Stimulated activated CD4-positive, alpha-beta T cell treated with anti-CD3 and anti-CD28 coated beads, Interleukin-1b, Interleukin-23, amount 100 ng/mL, for 4 hours (primary cell): ENCODE results near the gene NF2.
"Not testable (repeated sequence)": the region's sequence is repeated elsewhere in the genome, so short reads cannot be mapped to it uniquely, and the experiment has no call there.

Experiments used
- DNase-seq, 2 donors: peaks; one replicate each; pipeline ENCODE4 v3.0.0-alpha.2; 2020; ENCODE audit warnings: low read depth in 2 of 2

The NF2 gene

DNA sequence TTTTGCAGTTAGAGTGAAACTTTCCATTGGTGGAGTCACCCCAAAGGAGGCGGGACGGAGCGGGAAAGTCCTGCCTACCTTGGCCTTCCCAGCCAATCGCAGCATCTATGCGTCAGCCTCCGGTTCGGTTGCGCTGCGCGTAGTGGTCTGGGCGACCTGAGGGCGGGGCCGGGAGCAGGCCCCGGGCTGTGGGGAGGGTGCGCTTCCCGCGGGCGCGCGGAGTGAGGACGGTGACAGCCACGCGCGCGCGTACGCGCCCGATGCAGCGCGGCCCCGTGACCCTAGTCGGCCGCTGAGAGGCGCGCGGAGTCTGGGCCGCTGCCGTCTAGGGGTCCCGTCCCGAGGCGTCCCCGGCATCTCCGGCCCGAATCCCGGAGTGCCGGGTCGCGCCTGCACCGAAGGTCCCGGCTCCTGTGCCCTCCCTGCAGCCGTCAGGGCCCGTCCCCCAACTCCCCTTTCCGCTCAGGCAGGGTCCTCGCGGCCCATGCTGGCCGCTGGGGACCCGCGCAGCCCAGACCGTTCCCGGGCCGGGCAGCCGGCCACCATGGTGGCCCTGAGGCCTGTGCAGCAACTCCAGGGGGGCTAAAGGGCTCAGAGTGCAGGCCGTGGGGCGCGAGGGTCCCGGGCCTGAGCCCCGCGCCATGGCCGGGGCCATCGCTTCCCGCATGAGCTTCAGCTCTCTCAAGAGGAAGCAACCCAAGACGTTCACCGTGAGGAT, at the start of gene NF2:
NF2 (plus strand) TSS at position 276 of the 718 bp plus-strand sequence; CDS start at position 642, 366 bp downstream.
- peak; percentile 93 to 94 for DNase-seq

DNA sequence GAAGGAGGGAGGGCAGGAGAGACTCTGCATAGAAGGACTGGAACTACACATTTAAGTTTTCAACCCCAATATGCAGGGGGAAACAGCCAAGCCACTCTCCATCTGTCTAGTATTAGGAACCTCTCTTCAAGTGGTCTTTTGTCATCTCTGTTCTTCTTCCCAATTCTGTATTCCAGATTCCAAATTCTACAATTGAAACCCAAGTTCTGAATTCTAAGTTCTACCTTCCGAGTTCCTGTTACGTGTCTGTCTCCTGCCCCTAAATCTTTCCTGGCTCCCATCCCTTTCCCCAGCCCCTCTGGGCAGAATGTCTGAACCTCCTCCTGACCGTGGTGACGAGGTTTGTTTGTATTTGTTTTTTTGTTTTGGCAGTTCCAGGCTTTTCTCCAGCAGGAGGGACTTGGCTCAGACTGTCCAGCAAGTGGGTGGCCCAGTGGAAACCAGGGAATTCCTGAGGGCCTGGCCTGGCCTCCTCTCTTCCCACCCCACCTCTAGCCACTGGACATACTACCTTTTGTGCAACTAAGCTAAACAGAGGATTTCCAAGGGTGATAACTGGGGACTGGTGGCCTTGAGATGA, 48.3 kb upstream of the NF2 start:
- no peak for DNase-seq

DNA sequence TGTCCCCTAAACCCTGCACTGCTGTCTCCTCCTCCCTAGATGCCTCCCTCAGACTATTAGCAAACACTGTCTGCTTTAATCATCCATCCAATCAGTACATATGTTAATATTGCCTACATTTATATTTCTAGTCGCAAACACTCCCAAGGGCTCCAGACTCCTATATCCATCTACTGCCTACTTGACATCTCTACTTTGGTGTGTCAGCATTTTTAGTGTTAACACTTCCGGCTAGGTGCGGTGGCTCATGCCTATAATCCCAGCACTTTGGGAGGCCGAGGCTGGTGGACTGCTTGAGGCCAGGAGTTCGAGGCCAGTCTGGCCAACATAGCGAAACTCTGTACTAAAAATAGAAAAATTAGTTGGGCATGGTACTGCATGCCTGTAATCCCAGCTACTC, 44.4 kb upstream of the NF2 start:
- no peak for DNase-seq

DNA sequence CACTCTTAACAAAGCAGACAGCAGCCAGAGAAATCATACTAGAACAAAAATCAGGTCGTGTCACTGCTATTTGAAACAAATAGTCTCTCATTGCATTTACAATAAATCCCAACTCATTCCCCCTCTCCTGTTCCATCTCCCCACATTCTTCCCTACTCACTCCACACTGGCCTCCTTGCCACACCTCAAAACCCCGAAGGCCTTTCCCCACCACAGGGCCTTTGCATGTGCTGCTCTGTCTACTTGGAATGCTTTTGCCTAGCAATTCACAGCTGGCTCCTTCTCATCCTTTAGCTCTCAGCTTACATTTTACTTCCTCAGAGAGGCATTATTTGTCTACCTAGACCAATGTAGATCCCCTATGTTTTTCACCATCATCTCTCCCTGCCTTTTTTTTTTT, 43.6 kb upstream of the NF2 start:
- DNase-seq, result no peak

DNA sequence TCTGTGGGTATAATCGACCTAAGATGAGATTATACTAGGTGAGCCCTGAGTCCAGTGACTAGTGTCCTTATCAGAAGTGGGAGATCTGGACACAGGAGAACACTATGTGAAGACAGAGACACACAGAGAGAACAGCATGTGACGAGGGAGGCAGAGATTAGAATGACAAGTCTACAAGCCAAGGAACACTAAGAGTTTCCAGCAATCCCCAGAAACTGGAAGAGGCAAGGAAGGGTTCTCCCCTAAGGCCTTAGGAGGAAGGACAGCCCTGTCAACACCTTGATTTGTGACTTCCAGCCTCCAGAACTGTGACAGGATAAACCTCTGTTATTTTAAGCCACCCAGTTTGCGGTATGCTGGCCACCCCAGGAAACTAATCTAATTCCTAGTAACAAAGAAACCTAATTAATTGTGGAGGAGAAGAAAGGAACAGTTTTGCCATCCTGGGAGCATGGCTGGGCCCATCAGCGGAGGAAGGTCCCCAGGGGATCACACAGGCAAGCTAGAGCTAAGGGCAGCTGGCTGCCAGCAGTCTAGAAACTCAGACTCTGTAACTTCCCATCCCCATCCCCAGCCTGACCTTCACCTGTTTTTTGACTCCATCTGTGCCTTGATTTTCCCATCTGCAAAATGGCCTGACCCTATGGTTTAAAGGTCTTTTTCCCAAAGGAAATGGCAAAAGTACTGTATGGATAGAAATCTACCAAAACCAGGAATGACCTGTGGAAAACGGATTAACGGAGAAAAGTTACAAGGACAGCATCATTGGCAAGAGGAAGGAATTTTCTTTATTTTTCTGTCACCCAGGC, 39.6 kb upstream of the NF2 start:
- DNase-seq, result no peak

DNA sequence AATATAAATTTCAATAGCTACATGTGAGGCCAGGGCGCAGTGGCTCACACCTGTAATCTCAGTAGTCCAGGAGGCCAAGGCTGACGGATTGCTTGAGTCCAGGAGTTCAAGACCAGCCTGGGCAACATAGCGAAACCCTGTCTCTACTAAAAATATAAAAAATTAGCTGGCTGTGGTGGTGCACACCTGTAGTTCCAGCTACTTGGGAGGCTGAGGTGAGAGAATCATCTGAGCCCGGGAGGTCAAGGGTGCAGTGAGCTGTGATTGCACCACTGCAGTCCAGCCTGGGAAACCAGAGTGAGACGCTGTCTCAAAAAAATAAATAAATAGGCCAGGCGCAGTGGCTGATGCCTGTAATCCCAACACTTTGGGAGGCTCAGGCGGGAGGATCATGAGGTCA, 36.9 kb upstream of the NF2 start:
- not testable (repeated sequence) for DNase-seq

DNA sequence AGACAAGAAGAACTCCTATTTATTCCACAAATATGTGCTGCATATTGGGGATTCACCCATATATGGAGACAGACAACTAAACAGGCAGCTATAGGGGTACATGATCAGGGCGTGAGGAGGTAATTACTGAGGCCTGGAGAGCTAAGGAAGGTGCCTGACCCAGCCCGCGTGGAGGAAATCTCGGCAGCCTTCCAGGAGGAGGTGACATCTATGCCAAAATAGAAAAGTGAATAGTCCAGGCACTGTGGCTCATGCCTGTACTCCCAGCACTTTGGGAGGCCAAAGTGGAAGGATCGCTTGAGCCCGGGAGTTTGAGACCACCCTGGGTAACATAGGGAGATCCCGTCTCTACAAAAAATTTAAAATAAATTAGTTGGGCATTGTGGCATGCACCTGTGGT, 36.1 kb upstream of the NF2 start:
- no peak for DNase-seq

DNA sequence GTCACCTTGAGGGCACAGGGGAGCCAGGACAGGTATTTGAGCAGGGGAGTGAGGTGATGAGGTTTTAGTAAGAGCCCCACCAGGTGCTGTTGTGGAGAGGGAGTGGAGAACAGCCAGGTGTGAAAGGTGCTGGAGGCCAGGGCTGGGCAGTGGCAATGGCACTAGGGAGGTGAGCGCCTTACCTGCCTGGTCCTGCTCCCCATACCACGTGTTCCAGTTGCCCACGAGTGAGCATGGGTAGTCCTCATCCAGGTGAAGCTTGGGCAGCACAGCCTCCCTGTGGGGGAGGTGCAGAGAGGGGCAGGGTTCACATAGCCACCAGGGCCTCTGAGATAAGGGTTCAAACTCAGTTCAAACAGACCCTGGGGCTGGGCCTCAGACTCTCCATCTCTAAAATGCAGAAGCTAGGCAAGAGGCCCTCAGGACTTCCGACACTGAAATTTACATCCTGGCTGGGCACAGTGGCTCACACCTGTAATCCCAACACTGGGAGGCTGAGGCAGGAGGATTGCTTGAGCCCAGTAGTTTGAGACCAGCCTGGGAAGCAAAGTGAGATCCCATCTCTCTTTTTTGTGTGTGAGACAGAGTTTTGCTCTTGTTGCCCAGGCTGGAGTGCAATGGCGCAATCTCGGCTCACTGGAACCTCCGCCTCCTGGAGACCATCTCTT, 34.3 kb upstream of the NF2 start:
- DNase-seq, result no peak

DNA sequence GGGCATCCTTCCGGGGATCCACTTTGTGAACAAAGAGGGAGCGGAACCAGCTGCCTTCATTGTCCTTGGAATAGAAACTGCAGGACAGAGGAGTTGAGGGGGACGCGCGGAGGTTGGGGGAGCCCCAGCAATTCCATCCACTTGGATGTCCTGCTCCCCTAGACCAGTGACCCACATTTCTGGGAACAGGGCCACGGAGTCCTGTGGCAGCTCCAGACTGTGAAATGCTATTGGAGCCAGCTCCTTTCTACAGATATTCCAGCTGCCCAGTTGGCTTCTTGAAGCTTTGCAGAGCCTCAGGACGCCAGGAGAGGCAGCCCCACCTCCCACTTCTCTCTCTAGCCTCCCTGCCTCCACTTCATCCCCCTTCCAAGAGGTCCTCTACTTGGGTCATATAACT, 33.0 kb upstream of the NF2 start:
- no peak for DNase-seq

DNA sequence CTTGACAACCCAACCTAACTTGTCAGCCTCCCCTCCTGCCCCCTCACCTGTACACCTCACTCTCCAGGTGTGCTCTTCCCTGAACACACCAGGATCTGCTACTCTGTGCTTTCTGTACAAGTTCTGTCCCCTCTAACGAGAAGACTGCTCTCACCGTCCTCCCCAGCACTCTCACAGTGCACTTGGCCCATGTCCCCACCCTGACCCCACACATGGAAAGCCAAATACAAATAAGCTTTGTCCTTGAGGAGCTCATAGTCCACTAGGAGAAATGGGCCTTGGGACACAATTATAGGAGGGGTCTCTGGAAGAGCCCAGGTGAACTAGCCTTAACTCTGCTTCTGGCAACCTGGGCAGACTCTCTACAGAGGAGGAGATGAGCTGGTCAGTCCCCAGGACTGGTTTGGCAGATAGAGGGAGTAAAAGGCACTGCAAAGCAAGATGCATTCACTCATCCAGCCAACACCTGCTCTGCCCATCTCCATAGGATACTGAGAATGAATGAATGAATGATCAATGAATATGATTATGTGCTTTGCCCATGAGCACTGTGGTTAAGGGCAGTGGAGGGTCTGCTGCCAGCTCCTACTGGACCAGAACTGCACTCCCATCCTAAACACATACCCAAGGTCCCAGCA, 32.4 kb upstream of the NF2 start:
- no peak for DNase-seq

DNA sequence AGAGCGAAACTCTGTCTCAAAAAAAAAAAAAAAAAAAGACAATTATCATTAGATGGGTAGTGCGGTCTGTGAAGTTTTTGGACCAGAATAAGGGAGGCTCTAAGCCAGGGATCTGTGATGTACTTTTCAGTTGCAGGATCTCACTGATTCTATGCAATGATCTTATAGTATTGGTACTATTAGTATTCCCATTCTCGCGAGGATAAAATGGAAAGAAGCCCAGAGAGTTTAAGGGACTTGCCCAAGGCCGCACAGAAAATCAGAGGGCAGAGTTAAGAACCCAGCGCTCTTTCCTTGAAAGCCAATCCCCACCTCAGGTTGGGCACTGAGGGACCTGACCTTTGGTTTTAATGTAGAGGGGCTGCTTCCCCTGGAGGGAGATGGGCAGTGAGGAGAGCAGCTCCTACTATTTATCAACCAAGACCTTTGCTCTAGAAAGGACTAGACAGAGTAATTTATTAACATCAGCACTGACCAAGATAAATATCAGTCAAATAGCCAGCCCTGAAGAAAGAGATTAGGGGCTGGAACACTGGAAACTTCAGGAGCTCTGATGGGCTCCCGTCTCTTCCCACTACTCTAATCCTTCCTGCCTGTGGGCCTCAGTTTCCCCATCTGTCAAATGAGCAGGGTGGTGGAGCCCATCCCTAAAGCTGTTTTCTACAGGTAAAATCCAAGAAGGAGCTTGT, 28.5 kb upstream of the NF2 start:
- DNase-seq, result no peak

DNA sequence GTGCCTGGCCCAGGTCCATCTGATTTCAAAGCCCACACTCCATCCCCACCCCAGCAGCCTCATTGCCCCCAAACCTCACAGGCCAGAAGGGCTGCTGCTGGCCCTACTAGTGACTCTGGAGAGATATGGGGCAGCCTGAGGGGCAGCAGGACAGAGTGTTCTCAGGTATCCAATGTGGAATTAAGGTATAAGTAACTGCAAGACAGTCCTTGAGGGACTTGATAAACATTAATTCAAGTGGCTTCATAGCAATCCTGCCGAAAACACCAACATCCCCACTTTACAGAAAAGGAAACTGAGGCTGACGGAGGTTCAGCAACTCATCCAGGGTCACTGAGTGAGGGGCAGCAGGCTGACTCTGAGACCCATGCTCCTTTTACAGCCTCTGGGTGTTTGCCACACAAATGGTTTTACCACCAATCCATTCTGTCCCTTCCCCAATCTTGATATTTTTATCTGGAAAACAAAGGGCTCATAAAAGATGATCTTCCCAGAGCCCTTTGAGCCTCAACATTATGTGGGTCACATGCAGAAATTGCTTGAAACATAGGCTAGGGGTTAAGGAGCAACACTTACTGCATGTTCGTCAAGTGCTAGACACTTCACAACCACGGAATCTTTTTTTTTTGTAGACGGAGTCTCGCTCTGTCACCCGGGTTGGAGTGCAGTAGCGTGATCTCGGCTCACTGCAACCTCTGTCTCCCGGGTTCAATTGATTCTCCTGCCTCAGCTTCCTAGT, 24.8 kb upstream of the NF2 start:
- DNase-seq, result no peak

DNA sequence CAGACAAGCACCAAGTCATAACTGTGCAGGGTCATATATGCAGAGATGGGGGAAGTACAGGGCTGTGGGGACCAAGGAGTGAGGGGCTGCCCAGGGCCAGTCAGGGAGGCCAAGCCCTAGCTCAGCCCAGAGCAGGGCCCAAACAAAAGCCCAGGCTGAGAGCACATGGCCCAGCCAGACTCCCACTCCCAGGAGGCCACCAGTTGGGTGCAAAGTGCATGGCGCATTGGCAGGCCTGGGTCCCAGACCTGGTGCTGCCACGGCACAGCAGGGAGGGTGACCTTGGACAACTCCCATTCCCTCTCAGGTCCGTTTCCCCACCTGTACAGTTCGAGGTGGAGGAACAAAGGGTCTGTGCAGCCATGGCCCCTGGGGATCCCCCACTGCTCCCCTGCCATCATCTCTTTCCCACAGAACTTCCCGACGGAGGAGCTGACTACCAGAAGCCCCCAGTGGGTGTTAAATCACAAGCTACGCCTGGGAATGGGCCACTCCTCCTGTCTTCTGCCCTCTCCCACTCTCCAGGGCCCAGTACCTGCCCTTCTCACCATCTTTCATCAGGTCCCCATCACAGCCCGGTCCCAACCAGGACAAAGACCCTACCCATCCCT, 23.1 kb upstream of the NF2 start:
- no peak for DNase-seq

DNA sequence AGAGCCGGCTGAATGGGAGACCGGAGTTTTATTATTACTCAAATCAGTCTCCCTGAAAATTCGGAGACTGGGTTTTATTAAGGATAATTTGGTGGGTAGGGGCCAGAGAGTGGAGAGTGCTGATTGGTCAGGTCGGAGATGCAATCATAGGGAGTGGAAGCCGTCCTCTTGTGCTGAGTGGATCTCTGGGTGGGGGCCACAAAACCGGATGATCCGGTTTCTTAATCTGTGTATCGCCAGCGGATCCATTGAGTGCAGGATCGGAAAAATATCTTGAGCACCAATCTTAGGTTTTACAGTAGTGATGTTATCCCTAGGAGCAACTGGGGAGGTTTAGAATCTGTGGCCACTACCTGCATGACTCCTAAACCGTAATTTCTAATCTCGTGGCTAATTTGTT, 21.6 kb upstream of the NF2 start:
- no peak for DNase-seq

DNA sequence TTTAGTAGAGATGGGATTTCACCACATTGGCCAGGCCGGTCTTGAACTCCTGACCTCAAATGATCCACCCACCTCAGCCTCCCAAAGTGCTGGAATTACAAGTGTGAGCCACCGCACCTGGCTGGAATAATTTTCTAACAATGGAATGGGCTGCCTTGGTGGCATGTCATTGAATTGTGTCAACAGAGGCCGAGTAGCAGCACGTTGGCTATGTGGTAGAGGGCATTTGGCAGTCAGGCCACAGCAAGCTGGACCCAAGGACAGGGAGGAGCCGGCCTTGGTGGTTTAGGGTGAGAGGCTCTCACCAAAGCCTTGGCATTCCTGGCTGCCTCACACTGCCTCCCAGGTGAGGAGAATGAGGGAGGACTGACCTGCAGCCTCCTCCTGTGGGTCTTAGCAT, 18.5 kb upstream of the NF2 start:
- no peak for DNase-seq

DNA sequence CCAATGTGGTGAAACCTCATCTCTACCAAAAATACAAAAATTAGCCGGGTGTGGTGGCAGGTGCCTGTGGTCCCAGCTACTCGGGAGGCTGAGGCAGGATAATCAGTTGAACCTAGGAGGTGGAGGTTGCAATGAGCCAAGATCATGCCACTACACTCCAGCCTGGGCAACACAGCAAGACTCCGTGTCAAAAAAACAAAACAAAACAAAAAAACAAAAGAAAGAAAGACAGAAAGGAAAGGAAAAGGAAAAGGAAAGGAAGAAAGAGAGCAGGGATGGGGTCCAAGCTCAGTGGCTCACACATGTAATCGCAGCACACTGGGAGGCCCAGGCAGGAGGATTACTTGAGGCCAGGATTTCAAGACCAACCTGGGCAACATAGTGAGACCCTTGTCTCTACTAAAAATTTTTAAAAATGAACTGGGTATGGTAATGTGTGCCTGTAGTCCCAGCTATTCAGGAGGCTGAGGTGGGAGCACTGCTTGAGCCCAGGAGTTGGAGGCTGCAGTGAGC, 17.2 kb upstream of the NF2 start:
- DNase-seq, result not testable (repeated sequence)

DNA sequence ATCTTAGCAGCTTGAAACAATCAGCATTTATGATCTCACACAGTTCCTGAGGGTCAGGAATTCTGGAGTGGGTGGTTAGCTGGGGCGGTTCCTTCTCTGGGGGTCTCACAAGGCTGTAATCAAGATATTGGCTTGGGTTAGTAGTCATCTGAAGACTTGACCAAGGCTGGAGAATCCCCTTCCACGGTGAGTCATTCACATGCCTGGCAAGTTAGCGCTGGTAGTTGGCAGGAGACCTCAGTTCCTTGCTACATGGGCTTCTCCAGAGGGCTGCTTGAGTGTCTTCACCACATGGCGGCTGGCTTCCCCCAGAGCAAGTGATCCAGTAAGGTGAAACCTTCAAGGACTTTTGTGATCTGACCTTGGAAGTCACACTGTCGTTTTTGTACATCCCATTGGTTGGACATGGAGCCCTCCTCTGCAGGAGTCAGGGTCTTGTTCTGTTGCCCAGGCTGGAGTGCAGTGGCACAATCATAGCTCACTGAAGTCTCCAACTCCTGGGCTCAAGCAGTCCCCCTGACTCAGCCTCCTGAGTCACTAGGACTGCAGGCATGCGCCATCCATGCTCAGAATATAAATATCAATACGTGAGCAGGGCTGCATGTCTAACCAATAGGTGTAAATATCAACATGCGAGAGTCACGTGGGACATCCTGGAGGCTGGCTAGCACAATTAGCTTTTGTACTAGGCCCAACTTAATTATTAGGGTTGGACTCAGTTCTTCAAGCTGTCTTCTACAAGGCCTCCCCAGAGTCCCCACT, 15.3 kb upstream of the NF2 start:
- no peak for DNase-seq

DNA sequence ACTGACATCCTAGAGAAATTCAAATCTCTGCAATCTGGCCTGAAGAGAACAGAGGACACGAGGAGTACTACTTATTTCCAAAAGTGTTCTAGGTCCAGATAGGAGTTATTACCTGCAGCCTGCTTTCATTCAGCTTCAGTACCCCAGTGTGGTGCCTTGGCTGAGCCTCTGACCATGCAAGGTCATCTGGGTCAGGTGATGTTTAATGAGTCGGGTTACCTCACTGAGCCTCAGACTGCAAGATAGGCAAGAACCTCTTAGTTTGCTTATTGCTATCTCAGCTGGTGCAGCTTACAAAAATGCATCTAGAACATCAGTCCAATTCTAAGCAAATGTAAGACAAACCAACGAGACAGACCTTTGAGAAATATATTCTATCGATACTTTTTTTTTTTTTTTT, 9.5 kb upstream of the NF2 start:
- no peak for DNase-seq

DNA sequence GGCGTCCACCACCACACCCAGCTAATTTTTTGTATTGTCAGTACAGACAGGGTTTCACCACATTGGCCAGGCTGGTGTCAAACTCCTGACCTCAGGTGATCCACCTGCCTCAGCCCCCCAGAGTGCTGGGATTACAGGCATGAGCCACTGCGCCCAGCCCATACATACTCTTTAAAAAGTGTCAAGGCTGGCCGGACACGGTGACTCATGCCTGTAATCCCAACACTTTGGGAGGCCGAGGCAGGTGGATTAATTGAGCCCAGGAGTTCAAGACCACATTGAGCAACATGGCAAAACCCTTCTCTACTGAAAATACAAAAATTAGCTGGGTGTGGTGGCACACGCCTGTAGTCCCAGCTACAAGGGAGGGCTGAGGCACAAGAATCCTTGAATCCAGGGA, 9.0 kb upstream of the NF2 start:
- DNase-seq, result not testable (repeated sequence)
